COLO829 (cell line): ENCODE data around the gene DNAJC10.
A peak's percentile ranks its signal among the peaks of the same experiment; 100 is the strongest.
"Not testable (repeated sequence)": the region's sequence is repeated elsewhere in the genome, so short reads cannot be mapped to it uniquely, and the experiment has no call there.

Experiments
- DNase-seq: peaks from one replicate; pipeline ENCODE4 v3.0.0; 2012; ENCODE audit warnings: low spot score

The DNAJC10 gene

GRCh38 chr2:182724656-182725055, 8.6 kb downstream of the DNAJC10 start:
- DNase-seq = no peak

GRCh38 chr2:182726473-182726872, 10.4 kb downstream of the DNAJC10 start:
- no peak for DNase-seq

- DNase-seq = no peak
Measured at GRCh38 chr2:182728014-182728413, 12.0 kb downstream of the DNAJC10 start.

- DNase-seq = no peak
Measured at GRCh38 chr2:182729710-182730339, 13.8 kb downstream of the DNAJC10 start.

- no peak for DNase-seq
Measured at GRCh38 chr2:182730486-182730885, 14.4 kb downstream of the DNAJC10 start.

GRCh38 chr2:182732736-182733135, 16.7 kb downstream of the DNAJC10 start:
- DNase-seq = no peak

- DNase-seq = no peak
Measured at GRCh38 chr2:182733572-182733971, 17.5 kb downstream of the DNAJC10 start.

- DNase-seq = not testable (repeated sequence)
Measured at GRCh38 chr2:182736856-182737255, 20.8 kb downstream of the DNAJC10 start.

- no peak for DNase-seq
Measured at GRCh38 chr2:182740701-182741100, 24.6 kb downstream of the DNAJC10 start.

- DNase-seq = no peak
Measured at GRCh38 chr2:182741620-182742019, 25.6 kb downstream of the DNAJC10 start.

- no peak for DNase-seq
Measured at GRCh38 chr2:182744490-182744889, 28.4 kb downstream of the DNAJC10 start.

GRCh38 chr2:182745061-182745460, 29.0 kb downstream of the DNAJC10 start:
- DNase-seq = no peak

- not testable (repeated sequence) for DNase-seq
Measured at GRCh38 chr2:182745894-182746293, 29.8 kb downstream of the DNAJC10 start.

- no peak for DNase-seq
Measured at GRCh38 chr2:182754231-182754630, 38.2 kb downstream of the DNAJC10 start.

GRCh38 chr2:182758379-182758778, 42.3 kb downstream of the DNAJC10 start:
- DNase-seq = no peak

- no peak for DNase-seq
Measured at GRCh38 chr2:182761903-182762302, 45.8 kb downstream of the DNAJC10 start.

GRCh38 chr2:182763311-182763912, 47.4 kb downstream of the DNAJC10 start:
- no peak for DNase-seq

GRCh38 chr2:182766626-182767025, 50.6 kb downstream of the DNAJC10 start:
- DNase-seq = no peak

- peak; percentile 22 for DNase-seq
Measured at GRCh38 chr2:182767578-182767977, 51.5 kb downstream of the DNAJC10 start.

GRCh38 chr2:182768950-182769349, 52.9 kb downstream of the DNAJC10 start:
- not testable (repeated sequence) for DNase-seq

- DNase-seq = no peak
Measured at GRCh38 chr2:182779323-182779722, 63.3 kb downstream of the DNAJC10 start.

GRCh38 chr2:182781099-182781498, 65.0 kb downstream of the DNAJC10 start:
- DNase-seq = not testable (repeated sequence)

- DNase-seq = not testable (repeated sequence)
Measured at GRCh38 chr2:182782686-182783085, 66.6 kb downstream of the DNAJC10 start.
